DMS114 treated with DMSO at 0.1 percent for 48 hours (cell line): Measurements from ENCODE around the gene PITPNM1.

Experiments
- DNase-seq: peaks from one replicate; lab custom pipeline; 2025; ENCODE audit not compliant: unreplicated experiment; lab: John Stamatoyannopoulos, UW

The PITPNM1 gene

DNA sequence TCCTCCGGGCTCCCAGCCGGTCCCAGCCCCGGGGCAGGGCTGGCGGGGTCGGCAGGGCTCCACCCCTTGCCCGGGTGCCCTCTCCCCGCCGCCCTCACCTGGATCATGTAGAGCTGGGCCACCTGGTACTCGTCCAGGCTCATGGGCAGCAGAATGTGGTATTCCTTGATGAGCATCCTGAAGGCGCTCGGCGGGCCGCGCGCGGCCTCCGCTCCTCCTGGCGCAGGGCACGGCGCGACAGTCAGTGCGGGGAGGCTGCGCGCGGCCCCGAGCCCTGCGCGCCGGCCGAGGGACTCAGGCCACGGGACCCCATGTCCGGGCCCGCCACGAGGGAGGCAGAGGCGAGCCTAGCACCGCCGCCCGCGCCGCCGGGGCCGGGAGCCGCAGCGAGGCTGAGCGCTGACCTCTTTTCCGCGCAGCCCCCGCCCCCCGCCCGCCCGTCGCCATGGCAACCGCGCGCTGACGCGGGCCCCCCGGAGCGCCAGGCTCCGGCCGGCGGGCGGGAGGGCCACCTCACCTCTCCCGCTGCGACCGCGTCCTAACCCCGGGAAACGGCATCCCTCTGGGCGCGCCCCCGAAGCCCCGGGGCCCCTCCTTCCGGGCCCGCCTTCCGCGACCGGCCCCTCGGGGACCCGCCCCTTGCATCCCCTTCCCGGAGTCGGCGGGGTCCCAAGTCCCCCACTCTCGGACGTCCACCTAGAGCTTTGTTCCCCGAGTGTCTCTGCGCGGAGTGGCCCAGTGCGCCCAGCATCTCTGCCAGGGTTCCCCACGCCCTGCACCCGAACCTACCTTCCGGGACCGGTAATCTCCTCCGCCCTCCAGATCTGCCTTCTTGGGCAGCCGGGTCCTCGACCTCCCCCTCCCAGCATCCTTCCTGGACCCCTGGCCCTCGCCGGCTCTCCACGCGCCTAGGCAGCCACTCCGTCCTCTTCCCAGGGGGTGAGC, 886 bp downstream of the PITPNM1 start:
- DNase-seq = no peak

DNA sequence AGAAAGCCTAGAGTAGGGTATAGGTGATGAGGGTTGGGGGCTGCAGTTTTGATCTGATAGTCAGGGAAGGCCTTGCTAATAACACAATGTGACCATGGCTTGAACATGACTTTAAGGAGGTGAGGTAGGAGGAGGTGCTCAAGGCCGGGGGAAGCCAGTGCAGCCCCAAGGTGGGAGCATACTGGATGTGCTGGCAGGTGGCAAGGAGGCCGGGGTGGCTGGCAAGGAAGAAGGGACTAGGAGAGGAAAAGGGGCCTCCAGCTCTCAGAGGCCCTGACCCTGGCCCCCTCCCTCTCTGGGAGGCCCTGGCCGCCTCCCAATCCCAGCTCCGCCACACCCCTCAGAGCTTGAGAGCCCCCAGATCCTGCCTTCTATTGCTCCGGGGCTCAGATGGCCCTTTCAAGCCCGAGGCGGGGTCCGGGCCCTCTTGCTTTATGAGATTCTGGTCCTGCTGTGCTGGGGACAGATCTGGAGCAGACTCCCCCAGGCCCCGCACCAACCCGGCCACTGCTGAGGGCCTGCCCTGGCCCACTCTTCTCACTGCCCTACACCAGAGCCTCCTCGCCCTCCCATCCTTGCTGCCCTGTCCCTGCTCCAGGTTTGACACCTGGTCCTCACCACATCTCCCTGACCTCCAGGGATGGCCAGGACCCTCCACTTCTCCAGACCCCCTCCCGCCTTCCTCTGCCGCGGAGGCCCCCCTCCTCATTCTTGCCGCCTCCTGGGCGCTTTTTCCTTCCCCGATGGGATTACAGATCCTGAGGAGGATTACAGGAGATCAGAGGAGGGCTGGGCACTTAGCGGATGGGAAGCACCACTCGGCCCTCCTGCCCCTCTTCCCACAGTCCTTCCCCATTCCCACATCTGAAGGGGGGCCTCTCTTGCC, 1.8 kb downstream of the PITPNM1 start:
- no peak for DNase-seq

DNA sequence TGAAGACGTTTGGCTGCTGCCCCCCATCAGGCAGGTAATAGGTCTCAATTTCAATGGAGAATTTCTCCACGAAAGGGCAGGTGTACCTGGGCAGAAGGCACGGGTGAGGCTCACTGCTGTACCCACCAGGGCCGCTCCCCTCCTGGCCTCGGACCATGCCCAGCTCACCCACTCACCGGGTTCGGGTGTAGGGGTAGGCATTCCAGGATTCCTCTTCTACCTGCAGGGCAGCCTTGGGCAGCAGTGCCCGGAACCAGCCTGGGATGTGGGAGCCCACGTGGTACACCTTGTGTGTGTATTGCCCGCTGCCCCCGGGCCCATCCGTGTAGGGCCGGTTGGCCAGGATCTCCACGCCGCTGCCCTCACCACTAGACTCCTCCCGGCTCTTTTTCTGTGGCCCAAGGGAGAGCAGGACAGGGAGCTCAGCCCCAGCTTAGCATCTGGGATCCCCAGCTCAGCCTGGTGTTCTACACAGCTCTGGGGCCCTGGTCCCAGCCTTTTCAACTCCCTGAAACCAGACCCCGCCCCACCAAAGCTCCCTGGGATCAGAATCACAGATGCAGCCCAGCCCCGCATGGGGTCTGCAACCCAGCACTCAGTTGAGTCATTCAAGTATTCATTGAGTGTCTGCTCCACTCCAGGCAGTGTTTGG, 2.7 kb downstream of the PITPNM1 start:
- no peak for DNase-seq

DNA sequence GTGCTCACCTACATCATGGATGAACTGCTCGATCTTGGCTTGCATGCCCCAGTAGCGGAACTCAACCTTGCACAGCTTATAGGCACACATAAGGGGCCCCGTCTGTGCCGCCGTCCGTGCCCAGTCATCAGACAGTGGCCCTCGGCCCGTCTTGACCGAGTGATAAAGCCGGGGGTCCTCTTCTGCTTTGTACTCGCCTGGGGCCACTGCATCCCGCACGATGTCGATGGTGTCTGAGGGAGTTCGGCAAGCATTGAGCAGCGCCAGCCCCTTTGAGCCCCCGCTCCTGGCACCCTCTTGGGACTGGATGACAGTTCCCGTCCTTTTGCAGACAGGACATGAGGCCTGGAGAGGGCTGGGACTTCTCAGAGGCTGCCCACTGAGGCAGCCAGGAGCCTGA, 3.3 kb downstream of the PITPNM1 start:
- DNase-seq = no peak

DNA sequence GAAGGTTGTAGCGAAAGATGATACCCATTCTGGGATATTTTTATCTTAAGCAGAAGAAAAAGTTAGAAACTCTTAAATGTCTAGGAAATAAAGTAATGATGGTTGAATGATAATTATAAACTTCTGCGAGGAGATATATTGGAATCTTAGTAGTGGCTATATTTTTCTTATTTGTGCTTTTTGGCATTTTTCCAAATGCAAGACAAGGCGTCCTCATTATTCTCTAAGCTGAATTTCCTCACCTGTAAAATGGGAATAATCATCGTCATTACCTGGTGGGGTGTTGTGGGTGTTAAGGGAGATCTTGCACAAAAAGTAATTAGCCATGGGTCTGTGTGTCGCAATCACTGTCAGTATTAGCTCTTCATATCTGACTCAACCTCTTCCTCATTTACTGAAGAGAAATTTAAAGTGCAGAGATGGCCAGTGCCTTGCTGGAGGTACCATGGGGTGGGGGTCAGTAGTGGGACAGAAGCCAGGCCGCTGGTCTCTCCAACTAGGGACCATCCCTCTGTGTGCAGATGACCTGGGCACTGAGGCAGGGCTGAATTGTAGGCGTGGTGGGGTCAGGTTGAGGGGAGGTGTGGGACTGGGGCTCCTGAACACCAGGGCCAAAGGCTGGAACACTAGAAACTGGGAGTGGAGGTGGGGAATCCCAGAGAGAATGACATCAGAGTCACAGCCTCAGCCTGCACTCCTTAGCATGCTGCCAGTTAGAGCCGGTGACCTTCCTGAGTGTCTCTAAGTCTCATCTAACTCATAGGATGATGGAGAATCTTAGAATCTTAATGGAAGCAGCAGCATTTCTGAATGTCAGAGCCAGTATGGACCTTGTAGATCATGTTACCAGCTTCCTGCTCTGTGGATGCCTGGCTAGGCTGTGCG, 4.1 kb downstream of the PITPNM1 start:
- no peak for DNase-seq

- no peak for DNase-seq
Measured at GRCh38 chr11:67500484-67500821, 4.7 kb downstream of the PITPNM1 start.

GRCh38 chr11:67499808-67500483, 5.2 kb downstream of the PITPNM1 start:
- no peak for DNase-seq

DNA sequence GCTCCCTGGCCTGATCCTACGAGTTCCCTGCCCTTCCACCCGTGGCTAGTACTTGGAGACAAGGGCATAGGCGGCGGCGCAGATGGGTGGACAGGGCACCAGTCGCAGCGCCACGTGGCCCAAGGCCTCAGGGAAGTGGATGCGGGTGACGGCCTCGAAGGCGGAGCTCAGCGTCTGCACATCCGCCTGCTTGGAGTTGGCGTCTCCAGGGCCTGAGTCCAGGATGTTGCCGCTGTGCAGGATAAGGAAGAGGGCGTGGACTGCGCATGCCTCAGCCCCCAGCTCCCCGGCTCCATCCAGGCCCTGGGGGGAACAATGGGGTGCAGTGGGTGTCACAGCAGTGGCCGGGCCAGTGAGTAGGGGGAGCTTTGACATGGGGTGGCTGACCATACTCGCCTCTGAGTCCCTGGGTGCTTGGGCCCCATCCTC, 6.6 kb downstream of the PITPNM1 start:
- no peak for DNase-seq

- DNase-seq = no peak
Measured at GRCh38 chr11:67497656-67498291, 7.4 kb downstream of the PITPNM1 start.

DNA sequence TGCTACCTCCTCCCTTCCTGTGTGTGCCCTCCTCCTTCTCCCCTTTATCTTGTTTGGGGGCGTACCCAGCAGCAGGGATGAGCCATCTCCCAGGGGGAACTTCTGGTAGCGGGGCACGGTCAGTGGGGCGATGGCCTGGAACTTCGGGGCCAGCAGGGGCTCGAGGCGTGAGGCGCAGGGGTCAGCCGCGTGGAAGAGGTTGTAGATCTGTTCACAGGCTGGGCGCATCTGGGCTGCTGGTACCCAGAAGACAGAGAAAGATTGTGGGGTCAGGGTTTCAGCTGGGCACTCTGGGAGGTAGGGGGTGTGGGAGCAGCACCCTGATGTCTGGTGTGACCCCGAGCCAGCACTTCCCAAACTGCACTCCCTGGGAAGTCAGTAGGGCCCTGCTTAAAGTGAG, 9.1 kb downstream of the PITPNM1 start:
- no peak for DNase-seq

GRCh38 chr11:67495234-67496005, 9.7 kb downstream of the PITPNM1 start:
- no peak for DNase-seq

- DNase-seq = no peak
Measured at GRCh38 chr11:67494371-67495233, 10.6 kb downstream of the PITPNM1 start.

DNA sequence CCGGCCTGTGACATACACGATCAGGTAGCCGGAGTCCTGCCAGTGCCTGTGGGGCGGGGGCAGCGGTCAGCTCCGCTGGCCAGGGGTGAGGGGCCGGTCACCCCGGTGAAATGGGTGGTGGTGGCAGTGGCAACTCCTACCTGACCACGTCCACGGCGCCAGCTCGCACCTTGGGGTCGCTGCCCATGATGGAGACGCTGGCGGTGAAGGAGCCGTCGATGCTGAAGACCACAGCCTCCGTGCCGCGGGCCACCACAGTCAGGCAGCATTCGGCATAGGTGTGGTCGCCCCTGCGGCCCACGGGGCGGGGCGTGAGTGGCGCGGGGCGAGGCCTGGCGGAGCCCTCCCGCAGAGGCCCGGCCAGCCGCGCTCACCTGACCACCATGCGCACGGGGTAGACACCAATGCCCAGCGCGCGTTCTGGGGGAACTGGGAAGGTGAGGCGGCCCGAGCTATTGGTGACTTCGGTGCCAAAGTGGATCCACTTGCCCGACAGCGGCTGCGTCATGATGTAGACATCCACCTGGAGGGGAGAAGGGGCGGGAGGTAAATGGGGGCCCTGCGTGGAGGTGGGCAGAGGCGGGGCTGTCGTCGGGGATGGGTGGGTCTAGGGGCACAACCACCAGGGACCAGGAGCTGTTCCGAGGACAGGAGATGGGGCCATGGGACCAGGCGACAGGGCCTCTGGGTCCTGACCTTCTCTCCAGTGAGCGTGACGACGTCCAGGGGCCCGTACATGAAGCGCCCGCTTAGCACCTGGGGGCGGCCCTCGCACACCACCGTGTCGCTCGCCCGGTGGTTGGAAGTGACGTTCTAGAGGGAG, 11.4 kb downstream of the PITPNM1 start:
- no peak for DNase-seq

DNA sequence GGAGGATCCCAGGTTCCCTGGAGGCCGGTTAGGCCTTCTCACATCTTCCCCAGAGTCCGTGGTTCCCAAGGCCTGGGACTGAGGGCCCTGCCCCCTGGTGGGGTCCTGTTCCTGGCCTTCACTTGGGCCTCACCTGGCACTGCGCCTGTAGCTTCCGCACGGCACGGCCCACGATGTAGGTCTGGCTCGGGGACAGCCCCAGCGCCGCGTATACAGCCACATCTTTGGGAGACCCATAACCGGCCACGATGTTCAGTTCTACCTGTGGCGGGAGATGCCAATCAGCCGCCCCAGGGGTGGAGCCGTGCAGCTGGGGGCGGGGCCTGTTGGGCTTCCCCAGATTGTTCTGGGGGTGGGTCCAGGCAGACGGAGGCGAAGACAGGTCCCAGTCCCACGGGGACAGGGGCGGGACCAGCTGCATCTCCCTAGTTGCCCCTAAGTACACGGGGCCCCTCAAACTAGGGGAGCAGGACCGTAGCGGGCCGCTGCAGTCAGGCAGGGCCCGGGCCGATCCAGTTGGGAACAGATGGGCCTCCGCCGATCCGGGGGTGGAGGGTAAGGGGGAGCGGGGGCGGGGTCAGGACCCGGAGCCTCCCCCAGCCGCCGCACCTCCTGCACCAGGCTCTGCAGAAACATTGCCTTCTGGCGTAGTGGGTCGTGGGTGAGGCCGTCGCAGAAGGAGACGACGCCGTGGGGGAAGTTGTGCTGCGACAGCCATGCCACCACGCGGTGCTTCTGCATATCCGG, 12.2 kb downstream of the PITPNM1 start:
- DNase-seq = no peak

DNA sequence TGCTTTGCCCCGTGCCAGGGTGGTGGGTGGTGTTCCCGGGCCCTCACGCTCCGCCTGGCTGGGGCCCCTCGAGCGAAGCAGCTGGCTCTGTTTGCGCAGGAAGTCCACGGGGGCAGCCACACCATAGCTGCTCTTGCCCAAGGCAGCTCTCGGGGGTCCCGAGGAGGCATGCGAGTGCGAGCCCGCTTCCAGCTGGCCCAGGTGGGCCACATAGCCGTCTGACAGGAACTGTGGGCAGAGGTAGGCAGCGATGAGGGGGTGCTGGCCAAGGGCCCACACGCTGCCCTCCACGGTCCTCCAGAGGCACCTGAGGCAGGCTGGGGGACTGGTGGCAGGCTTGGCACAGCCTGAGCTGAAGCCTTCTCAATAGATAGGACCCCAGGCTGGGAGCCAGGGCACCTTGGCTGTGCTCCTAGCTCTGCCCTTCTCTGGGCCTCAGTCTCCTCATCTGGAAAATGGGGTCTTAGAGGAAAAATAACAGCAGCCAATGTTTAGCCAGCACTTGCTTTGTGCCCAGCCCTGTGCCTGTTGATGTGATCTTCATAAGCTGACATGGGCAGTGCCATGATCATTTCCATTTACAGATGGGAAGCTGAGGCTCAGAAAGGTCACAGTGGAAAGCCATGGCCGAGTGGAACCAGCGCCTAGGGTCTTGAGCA, 13.0 kb downstream of the PITPNM1 start:
- DNase-seq = no peak
